Cardiac atrium fibroblast (primary cell): ENCODE results near the gene GFOD2. TPM values are rescaled to one million over a fixed set of nuclear protein-coding genes. Genes with fewer than 3 reads are reported as not detected.

Experiments used
- total RNA-seq: library from RNA; depleted of rRNA; stranded (reverse); fragments of >200 nt; gene quantifications from 2 replicates; pipeline ENCODE4 v1.2.3, GENCODE V29; 2015

Gene GFOD2, protein sequence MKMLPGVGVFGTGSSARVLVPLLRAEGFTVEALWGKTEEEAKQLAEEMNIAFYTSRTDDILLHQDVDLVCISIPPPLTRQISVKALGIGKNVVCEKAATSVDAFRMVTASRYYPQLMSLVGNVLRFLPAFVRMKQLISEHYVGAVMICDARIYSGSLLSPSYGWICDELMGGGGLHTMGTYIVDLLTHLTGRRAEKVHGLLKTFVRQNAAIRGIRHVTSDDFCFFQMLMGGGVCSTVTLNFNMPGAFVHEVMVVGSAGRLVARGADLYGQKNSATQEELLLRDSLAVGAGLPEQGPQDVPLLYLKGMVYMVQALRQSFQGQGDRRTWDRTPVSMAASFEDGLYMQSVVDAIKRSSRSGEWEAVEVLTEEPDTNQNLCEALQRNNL
- total RNA-seq: 7.9 and 15.2 TPM in 2 replicates

DNA sequence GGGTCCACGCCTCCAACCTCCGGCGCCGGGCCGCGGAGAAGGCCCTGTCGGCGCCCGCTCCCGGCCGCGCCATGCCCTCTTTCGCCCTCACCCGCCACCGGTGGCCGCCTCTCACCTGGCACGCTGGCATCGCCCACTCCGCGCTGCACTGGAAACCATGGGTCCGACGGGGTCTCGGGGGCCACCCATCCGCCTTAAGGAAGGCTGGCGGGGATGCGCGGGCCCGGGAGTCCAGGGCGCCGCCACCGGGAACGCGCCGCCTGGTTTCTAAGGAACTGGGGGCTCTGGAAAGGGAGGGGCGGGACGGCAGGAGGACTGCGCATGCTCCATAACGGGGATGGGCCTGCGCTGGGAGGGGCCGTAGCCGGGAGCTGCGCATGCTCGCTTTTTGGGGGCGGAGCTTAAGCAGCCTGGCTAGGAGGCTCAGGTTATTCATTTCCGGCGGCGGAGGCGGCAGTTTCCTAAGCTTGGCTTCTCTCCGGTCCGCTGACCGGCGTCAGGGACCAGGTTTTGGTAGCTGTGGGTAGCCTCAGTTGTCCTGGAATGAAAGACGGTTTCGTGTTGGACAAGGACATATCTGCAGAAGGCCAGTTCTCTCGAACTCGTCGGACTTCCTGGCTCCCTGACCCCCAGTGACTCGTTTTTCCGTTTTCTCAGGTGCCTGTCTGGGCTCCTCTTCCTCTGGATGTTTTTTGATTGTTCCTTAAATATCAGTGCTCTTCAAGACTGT, at the start of gene GFOD2:
Gene GFOD2 (minus strand): TSS at position 269 of the 730 bp plus-strand sequence. CDS start 33,601 bp downstream, outside the sequence.

DNA sequence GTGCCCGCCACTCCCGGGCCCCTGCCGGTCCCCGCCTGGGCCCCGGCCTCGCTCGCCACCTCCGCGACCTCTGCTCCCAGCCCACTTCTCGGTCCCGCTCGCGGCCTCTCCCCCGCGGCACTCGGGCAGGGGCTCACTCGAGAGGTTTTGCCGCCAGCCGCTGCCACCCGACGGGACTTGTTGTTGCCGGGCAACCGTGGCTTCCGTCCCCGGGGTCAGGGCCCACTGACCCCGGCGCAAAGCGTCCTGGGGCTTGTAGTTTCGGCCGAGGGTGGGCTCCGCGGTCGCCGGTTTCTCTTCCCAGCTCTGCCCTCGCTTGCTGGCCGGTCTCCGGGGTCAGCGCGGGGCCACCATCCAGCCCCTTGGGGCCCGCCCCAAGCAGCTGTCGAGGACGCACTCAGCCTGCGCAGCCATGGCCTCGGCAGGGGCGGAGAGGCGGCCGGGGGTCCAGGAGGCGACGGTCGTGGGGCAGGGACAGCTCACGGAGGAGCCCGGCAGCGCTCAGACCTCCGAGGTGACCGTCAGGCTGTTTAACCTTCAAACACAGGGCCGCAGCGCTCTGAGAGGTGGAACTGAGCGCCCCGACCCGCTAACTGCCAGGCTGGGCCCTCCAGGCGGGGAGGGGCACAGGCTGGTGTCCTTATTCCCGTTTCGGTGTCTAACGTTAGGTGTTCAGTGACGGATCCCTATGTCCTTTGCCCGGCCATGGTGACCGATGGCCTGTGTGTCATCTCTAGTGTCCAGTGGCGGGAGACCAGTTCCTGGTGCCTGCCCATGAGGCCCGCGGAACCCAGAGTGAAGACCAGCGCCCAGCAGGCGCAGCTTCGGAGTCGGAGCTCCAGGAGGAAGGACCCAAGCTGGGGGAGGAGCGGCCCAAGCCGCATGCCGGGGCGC, 52.3 kb downstream of the GFOD2 start, which contains the start of the genes C16orf86 and ENKD1:
Gene C16orf86 (plus strand): TSS at position 256 of the 894 bp plus-strand sequence. CDS start 157 bp downstream, at position 413.
Gene ENKD1 (minus strand): TSS at position 192 of the 894 bp plus-strand sequence. CDS start 308 bp downstream, outside the sequence.

DNA sequence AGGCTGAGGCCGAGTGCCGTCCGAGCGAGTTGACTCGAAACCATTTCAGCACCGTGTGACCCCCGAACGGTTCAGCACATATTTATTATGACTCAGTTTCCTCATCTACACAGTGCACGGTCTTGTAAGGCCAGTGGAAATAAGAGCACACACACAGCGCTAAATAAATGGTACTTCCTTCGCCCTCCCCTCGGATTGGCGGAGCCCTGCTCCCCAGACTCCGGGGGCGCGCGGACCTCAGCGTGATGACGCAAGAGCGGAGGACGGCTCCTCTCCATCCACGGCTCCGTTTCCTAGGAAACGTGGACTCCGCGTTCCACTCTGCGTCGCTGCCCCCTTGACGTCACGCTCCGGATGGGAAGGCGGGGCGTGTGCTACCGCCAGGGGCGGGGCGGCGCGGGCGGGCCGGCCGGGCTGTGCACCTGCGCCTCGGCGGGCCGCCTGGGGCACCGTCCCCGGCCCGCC, 58.5 kb downstream of the GFOD2 start, which contains the start of gene PARD6A:
Gene PARD6A (plus strand): TSS at position 397 of the 465 bp plus-strand sequence. CDS start 79 bp downstream, outside the sequence.

DNA sequence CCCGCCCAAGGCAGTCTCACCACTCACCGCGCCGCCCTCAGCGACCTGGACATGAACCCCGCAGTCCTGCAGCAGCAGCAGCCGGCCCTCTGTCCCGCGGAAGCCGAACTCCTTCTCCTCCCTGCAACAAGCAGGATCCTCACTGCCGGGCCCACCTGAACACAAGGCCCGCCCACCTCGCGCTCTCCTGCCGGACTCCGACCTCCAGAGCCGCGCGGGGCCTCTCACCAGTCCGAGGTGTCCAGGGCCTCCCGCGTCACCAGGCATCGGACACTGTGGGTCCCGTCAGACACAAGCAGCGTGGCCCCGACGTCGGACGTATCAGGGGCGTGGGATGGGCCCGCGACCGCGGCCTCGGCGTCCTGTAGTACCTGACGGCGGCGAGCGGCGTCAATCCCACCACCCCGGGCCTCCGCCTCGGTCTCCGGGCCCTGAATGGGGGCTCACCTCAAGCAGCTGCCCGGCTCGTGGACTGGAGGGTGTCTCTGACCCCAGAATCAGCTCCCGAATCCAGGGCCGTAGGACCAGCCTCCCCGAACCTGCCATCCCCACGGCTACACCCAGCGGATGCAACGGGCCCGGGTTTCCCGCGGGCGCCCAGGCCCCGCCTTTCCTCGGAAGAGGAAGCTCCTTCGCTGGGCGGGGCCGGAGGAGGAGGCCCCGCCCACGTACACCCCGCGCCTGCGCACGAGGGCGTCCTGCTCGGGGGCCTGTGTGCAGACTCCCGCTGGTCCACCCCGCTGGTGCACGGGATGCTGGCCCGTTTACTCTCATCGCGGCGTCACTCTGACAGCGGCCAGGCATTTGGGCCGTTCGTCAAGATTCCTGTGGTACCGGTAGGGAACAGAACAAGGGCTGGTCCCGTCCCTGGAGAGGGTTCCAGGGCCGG, 59.2 kb downstream of the GFOD2 start, which contains the start of gene ACD:
Gene ACD (minus strand): TSS at position 586 of the 889 bp plus-strand sequence. CDS start 40 bp downstream, at position 546.

Other genes starting within 250 kb of the GFOD2 start
- 114 and 144 TPM in 2 replicates for gene ATP6V0D1, start 238.2 kb downstream of the GFOD2 start, total RNA-seq
- gene AGRP, start 235.8 kb downstream of the GFOD2 start, total RNA-seq: not detected in 2 replicates
- 23.5 and 25.6 TPM in 2 replicates for gene RIPOR1, start 190.5 kb downstream of the GFOD2 start, total RNA-seq
- gene CTCF, start 156.8 kb downstream of the GFOD2 start, total RNA-seq: 14.4 and 17.5 TPM in 2 replicates
- gene CARMIL2, start 74.2 kb downstream of the GFOD2 start, total RNA-seq: 0.90 and 1.5 TPM in 2 replicates
- 13.0 and 25.4 TPM in 2 replicates for gene ACD, start 59.1 kb downstream of the GFOD2 start, total RNA-seq
- gene PARD6A, start 58.4 kb downstream of the GFOD2 start, total RNA-seq: 0.90 TPM in 1 of 2 replicates, not detected in the other
- 12.8 and 14.4 TPM in 2 replicates for gene ENKD1, start 52.6 kb downstream of the GFOD2 start, total RNA-seq
- 2.8 and 6.0 TPM in 2 replicates for gene C16orf86, start 52.5 kb downstream of the GFOD2 start, total RNA-seq
- 4.5 and 5.8 TPM in 2 replicates for gene RANBP10, start 87.2 kb upstream of the GFOD2 start, total RNA-seq
- 0.54 and 0.97 TPM in 2 replicates for gene TSNAXIP1, start 87.6 kb upstream of the GFOD2 start, total RNA-seq
- 15.4 and 22.6 TPM in 2 replicates for gene THAP11, start 123.0 kb upstream of the GFOD2 start, total RNA-seq
- 96.6 and 177 TPM in 2 replicates for gene NUTF2, start 127.6 kb upstream of the GFOD2 start, total RNA-seq
- 32.6 and 42.4 TPM in 2 replicates for gene CENPT, start 128.4 kb upstream of the GFOD2 start, total RNA-seq
- 27.2 and 28.3 TPM in 2 replicates for gene EDC4, start 153.7 kb upstream of the GFOD2 start, total RNA-seq
- not detected in 2 replicates for gene NRN1L, start 165.6 kb upstream of the GFOD2 start, total RNA-seq
- gene PSKH1, start 173.9 kb upstream of the GFOD2 start, total RNA-seq: 10.7 and 11.0 TPM in 2 replicates
- 0.18 and 0.81 TPM in 2 replicates for gene CTRL, start 212.5 kb upstream of the GFOD2 start, total RNA-seq
- 40.4 and 57.8 TPM in 2 replicates for gene PSMB10, start 217.5 kb upstream of the GFOD2 start, total RNA-seq
- gene LCAT, start 224.8 kb upstream of the GFOD2 start, total RNA-seq: 8.1 and 12.5 TPM in 2 replicates
- 46.4 and 58.3 TPM in 2 replicates for gene SLC12A4, start 249.3 kb upstream of the GFOD2 start, total RNA-seq